A673 (cell line): Measurements from ENCODE around the gene GPR158. TPM values are rescaled to one million over a fixed set of nuclear protein-coding genes. Genes with fewer than 3 reads are reported as not detected.

Experiments used
- BruUV-seq: library from RNA; stranded (reverse); fragments of 400-500 nt; replicated peaks from 2 replicates; lab custom pipeline; 2021; lab: Mats Ljungman, UMichigan
- CTCF ChIA-PET: fragments of 300-600 bp; sonication (Branson Sonifier 250); formaldehyde crosslinking; loops from one replicate; lab custom pipeline; 2022; ENCODE audit warnings: antibody characterized with exemption; lab: Charles Lee
- POLR2A ChIA-PET: fragments of 300-600 bp; sonication (Branson Sonifier 250); formaldehyde crosslinking; loops from one replicate; lab custom pipeline; 2022; ENCODE audit warnings: antibody characterized with exemption; ENCODE audit not compliant: low non-redundant PET; lab: Charles Lee
- DNase-seq: peaks from one replicate; pipeline ENCODE4 v3.0.0-alpha.2; 2015; ENCODE audit warnings: low spot score
- H3K27ac ChIP-seq: fragments of 200-600 bp; sonication (generic); 2 replicates; pipeline ENCODE4 v1.5.1; 2016; ENCODE audit warnings: mixed run types, low read depth, mild to moderate bottlenecking, mixed read lengths, antibody characterized with exemption, low read length; ENCODE audit not compliant: poor library complexity, severe bottlenecking
- H3K27me3 ChIP-seq: fragments of 200-600 bp; sonication (generic); replicated peaks from 2 replicates; pipeline ENCODE4 v1.6.1; 2017; ENCODE audit warnings: mixed run types, low read depth, mild to moderate bottlenecking, mixed read lengths, antibody characterized with exemption, low read length; ENCODE audit not compliant: insufficient read depth, poor library complexity
- H3K36me3 ChIP-seq: fragments of 200-600 bp; sonication (generic); 2 replicates; pipeline ENCODE4 v1.6.1; 2016; ENCODE audit warnings: mixed run types, mild to moderate bottlenecking, mixed read lengths, antibody characterized with exemption, low read length; ENCODE audit not compliant: insufficient read depth, poor library complexity, severe bottlenecking
- H3K4me1 ChIP-seq: fragments of 200-600 bp; sonication (generic); 2 replicates; pipeline ENCODE4 v1.6.1; 2017; ENCODE audit warnings: mixed run types, mild to moderate bottlenecking, mixed read lengths, antibody characterized with exemption, low read length; ENCODE audit not compliant: insufficient read depth, poor library complexity, severe bottlenecking
- H3K4me3 ChIP-seq: fragments of 200-600 bp; sonication (generic); 2 replicates; pipeline ENCODE4 v1.5.1; 2016; ENCODE audit warnings: low read depth, mixed run types, mild to moderate bottlenecking, mixed read lengths, low read length; ENCODE audit not compliant: poor library complexity, severe bottlenecking
- H3K9me3 ChIP-seq: fragments of 200-600 bp; sonication (generic); 2 replicates; pipeline ENCODE4 v1.6.1; 2016; ENCODE audit warnings: mixed run types, low read depth, mild to moderate bottlenecking, mixed read lengths, antibody characterized with exemption, low read length; ENCODE audit not compliant: poor library complexity, severe bottlenecking
- EZH2 ChIP-seq: fragments of 200-600 bp; sonication (generic); IDR thresholded peaks from 2 replicates; pipeline ENCODE4 v1.6.1; 2017; ENCODE audit warnings: borderline replicate concordance, low read depth, mild to moderate bottlenecking, mixed read lengths, antibody characterized with exemption, low read length; ENCODE audit not compliant: poor library complexity, severe bottlenecking
- intact Hi-C: fragments of 100-400 bp; cut with micrococcal nuclease; formaldehyde crosslinking; loops from one replicate; pipeline ENCODE4 v1.10.0; 2022; ENCODE audit not compliant: unreplicated experiment
- total RNA-seq: library from RNA; stranded (reverse); gene quantifications from 2 replicates; pipeline ENCODE4 v1.2.3, GENCODE V29; 2021
- TF ChIP-seq, protein P1 (sequence below): fragments of 300-800, 200-600 bp; sonication (generic); conservative IDR thresholded peaks from 2 replicates; pipeline ENCODE4 v1.5.1; 2017; ENCODE audit warnings: low read depth, mild to moderate bottlenecking, antibody characterized with exemption, low read length, moderate library complexity, mixed read lengths

Gene GPR158
- total RNA-seq, 1 experiment from 2014 or later: not detected

DNA sequence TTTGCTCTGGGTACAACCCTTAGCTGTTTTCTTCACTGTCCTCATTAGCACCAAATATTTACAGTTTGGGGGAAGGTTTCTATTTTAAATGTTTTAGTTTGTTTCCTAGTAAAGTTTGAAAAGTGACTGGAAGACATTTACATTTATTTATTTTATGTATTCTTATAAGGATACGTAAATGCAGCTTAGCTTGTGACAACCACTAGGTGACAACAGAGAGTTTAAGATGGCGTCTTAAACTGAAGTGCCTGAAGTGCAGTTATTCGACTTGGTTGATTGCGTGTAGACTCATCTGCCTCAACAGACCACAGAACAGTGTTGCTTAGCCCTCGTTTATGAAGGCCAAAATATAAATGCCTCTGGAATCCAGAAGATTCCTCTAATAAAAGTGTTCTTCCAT is 381.1 kb downstream of the GPR158 start:
- DNase-seq: peak; percentile 31
- Histone ChIP-seq H3K36me3 (no peaks in the 10 kb centered on the region), H3K27ac (no peak overlapping the region), H3K27me3 (no peaks in the 10 kb centered on the region), H3K4me3 (no peak overlapping the region), H3K4me1 (peaks cover 10% of the 10 kb centered on the region), H3K9me3 (no peaks in the 10 kb centered on the region)
- CTCF ChIA-PET: interaction anchor here (0.6 kb wide), 1 partner anchor 772 kb away, joined by 3 read pairs; no protein-coding TSS in a partner anchor
- no TSS peak for BruUV-seq
- intact Hi-C loops: no loop called here
- POLR2A ChIA-PET: no interaction called here
- no peak for TF ChIP-seq EZH2
- TF ChIP-seq, protein P1, sequence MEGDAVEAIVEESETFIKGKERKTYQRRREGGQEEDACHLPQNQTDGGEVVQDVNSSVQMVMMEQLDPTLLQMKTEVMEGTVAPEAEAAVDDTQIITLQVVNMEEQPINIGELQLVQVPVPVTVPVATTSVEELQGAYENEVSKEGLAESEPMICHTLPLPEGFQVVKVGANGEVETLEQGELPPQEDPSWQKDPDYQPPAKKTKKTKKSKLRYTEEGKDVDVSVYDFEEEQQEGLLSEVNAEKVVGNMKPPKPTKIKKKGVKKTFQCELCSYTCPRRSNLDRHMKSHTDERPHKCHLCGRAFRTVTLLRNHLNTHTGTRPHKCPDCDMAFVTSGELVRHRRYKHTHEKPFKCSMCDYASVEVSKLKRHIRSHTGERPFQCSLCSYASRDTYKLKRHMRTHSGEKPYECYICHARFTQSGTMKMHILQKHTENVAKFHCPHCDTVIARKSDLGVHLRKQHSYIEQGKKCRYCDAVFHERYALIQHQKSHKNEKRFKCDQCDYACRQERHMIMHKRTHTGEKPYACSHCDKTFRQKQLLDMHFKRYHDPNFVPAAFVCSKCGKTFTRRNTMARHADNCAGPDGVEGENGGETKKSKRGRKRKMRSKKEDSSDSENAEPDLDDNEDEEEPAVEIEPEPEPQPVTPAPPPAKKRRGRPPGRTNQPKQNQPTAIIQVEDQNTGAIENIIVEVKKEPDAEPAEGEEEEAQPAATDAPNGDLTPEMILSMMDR: peak; percentile 51; the same call in 1 of the 2 replicates

DNA sequence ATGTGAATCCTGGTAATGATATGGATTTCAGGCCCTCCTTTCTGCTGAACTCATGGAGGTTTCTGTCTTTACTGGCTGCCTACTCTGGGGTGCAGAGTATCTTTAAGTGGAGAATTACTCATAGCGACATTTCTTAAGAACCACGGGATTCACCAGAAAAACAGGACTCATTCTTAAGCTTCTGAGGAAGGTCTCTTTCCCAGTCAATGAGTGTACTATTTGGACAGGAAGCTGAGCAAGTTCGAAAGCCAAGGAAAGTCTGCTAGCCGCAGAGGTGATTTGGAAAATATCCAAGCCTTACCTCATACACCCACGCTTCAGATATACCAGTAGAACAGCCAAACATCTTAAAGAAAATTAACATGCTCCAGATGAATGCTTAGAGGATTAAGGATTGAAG is 381.7 kb downstream of the GPR158 start:
- ChIA-PET CTCF (no interaction called here), POLR2A (no interaction called here)
- intact Hi-C loops: no loop called here
- Histone ChIP-seq H3K4me1 (peaks cover 10% of the 10 kb centered on the region), H3K27ac (no peak overlapping the region), H3K27me3 (no peaks in the 10 kb centered on the region), H3K9me3 (no peaks in the 10 kb centered on the region), H3K36me3 (no peaks in the 10 kb centered on the region), H3K4me3 (no peak overlapping the region)
- peak; percentile 25 for DNase-seq
- TF ChIP-seq EZH2: no peak
- TF ChIP-seq, protein P1: no peak
- no TSS peak for BruUV-seq

DNA sequence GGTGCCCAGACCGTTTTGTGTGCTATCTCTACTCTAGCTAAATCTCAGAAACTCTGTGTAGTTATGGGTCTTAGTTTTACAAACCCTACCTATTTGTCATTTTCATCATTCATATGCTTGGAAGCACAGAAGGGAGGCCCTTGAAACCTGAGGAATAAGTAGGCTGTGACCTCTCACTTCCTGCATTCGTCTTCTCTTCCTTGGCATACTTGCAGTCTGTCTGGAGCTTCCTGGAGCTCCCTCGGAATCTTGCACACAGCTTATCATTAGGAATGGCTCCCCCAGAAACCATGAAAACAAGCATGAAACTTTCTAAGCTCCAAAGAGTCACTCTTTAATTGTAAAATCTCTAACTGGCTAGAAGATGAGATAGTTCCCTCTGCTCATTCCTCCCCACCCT is 382.3 kb downstream of the GPR158 start:
- no peak for DNase-seq
- no peaks in the 10 kb centered on the region for H3K36me3 ChIP-seq
- H3K27me3 ChIP-seq: no peaks in the 10 kb centered on the region
- ChIA-PET CTCF (no interaction called here), POLR2A (no interaction called here)
- no peak overlapping the region for H3K4me3 ChIP-seq
- no peak for TF ChIP-seq EZH2
- TF ChIP-seq, protein P1: no peak
- no peaks in the 10 kb centered on the region for H3K9me3 ChIP-seq
- peaks cover 10% of the 10 kb centered on the region for H3K4me1 ChIP-seq
- no TSS peak for BruUV-seq
- intact Hi-C loops: no loop called here
- no peak overlapping the region for H3K27ac ChIP-seq
